Activated T-helper 17 cell treated with anti-CD3 and anti-CD28 coated beads, Interleukin-2, amount 50 U/mL, for 72 hours (primary cell): Measurements from ENCODE around the gene SLC22A4. TPM values are rescaled to one million over a fixed set of nuclear protein-coding genes. Genes with fewer than 3 reads are reported as not detected.
A peak's percentile ranks its signal among the peaks of the same experiment; 100 is the strongest.

Experiments
- ATAC-seq: fragments of 150-1000 bp; cut with Tn5 transposase; replicated peaks from 2 replicates; pipeline ENCODE4 v1.10.0; 2021; ENCODE audit warnings: mild to moderate bottlenecking, moderate library complexity
- H3K27ac Mint-ChIP-seq: one replicate; pipeline ENCODE4 v1.8.0; 2022; ENCODE audit warnings: mixed read lengths
- H3K27me3 Mint-ChIP-seq: one replicate; pipeline ENCODE4 v1.8.0; 2022; ENCODE audit warnings: mixed read lengths
- H3K36me3 Mint-ChIP-seq: one replicate; pipeline ENCODE4 v1.8.0; 2022; ENCODE audit warnings: low read depth, mild to moderate bottlenecking, mixed read lengths
- H3K4me1 Mint-ChIP-seq: one replicate; pipeline ENCODE4 v1.8.0; 2022; ENCODE audit warnings: mixed read lengths
- H3K4me3 Mint-ChIP-seq: one replicate; pipeline ENCODE4 v1.8.0; 2022; ENCODE audit warnings: mild to moderate bottlenecking, mixed read lengths
- H3K9me3 Mint-ChIP-seq: one replicate; pipeline ENCODE4 v1.8.0; 2022; ENCODE audit warnings: mixed read lengths
- total RNA-seq, 2 donors: library from RNA; stranded (reverse); gene quantifications; one replicate each; pipeline ENCODE4 v1.2.3, GENCODE V29; 2022

Gene SLC22A4
- total RNA-seq, result under 1 TPM; 0.58 to 0.93 TPM

DNA sequence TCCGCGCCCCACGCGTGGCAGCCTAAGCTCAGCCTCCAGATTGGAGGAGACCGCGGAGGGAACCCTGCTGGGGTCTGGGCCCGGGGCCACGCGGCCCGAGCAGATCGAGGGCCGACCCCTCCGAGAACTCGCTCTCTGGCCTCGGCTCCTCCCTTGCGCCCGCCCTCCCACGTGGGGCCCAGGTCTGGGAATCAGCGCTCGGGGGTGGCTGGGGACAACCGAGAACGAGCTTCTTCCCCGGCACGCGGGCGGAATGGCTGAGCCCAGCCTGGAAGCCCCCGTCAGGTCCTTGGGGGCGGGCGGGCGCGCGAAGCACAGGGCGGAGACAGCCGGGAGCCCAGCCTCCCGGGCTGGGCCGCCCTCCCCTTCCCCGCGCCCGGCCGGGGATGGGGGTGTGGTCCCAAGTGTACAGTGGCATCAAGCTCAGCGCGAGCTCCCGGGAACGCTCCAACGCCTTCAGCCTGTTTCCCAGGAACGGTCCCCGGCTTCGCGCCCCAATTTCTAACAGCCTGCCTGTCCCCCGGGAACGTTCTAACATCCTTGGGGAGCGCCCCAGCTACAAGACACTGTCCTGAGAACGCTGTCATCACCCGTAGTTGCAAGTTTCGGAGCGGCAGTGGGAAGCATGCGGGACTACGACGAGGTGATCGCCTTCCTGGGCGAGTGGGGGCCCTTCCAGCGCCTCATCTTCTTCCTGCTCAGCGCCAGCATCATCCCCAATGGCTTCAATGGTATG is at the start of gene SLC22A4:
SLC22A4 (plus strand) TSS at position 403 of the 736 bp plus-strand sequence; CDS start at position 626, 223 bp downstream.
- ATAC-seq, result peak; percentile 74
- Mint-ChIP-seq H3K9me3 (no peaks in the 10 kb centered on the region), H3K36me3 (no peaks in the 10 kb centered on the region), H3K4me1 (peaks cover 13% of the 10 kb centered on the region), H3K27me3 (peaks cover 1% of the 10 kb centered on the region), H3K4me3 (peak within 1 kb of the TSS; percentile 94), H3K27ac (peak within 1 kb of the TSS; percentile 87)

- ATAC-seq, result no peak
- Mint-ChIP-seq H3K4me3 (no peak overlapping the region), H3K36me3 (no peaks in the 10 kb centered on the region), H3K27me3 (peaks cover 10% of the 10 kb centered on the region), H3K4me1 (no peaks in the 10 kb centered on the region), H3K9me3 (peaks cover 12% of the 10 kb centered on the region), H3K27ac (no peak overlapping the region)
Measured at GRCh38 chr5:132245593-132245992, 48.6 kb upstream of the SLC22A4 start.

DNA sequence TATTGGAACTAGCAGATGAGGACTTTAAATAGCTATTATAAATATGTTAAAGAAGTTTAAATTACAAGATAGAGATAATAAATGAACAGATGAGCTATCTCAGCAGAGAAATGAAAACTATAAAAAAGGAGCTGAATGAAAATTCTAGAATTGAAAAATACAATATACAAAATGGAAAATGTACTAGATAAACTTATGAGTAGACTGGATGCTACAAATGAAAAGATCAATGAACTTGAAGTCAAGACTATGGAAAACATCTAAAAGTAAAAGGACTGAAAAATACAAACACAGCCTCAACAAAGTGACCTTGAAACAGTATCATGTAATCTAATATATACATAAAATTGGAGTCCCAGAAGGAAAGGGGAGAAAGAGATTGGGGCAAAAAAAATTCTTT is 47.4 kb upstream of the SLC22A4 start:
- ATAC-seq, result no peak
- Mint-ChIP-seq H3K36me3 (no peaks in the 10 kb centered on the region), H3K4me3 (no peak overlapping the region), H3K27me3 (peaks cover 10% of the 10 kb centered on the region), H3K27ac (no peak overlapping the region), H3K9me3 (peaks cover 12% of the 10 kb centered on the region), H3K4me1 (no peaks in the 10 kb centered on the region)

GRCh38 chr5:132250547-132250946 is 43.6 kb upstream of the SLC22A4 start:
- no peaks in the 10 kb centered on the region for H3K36me3 Mint-ChIP-seq
- no peak overlapping the region for H3K4me3 Mint-ChIP-seq
- H3K27me3 Mint-ChIP-seq, result no peaks in the 10 kb centered on the region
- no peaks in the 10 kb centered on the region for H3K4me1 Mint-ChIP-seq
- H3K9me3 Mint-ChIP-seq, result no peaks in the 10 kb centered on the region
- no peak for ATAC-seq
- no peak overlapping the region for H3K27ac Mint-ChIP-seq

DNA sequence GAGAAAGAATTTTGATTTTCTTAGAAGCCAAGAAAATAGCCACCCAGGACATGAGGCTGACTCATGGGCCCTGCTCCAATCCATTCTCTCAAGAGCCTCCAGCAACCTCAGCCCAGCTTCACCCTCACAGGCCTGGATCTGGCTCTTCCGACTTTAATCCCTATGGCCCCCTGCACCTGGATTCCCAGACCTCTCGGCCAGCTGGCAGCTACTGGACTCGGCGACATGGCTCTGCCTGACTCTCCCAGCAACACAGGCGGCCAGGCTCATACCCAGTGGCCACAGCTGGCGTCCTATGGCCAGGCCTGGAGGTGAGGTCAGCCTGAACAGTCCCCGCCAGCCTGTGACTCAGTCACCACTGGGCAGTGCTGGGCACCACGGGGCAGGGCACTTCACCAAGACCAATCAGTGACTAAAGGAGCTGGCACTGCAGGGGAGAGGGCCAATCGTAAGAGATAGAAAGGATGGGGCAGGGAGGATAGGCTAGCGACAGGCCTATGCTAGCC is 42.9 kb upstream of the SLC22A4 start:
- Mint-ChIP-seq H3K36me3 (no peaks in the 10 kb centered on the region), H3K27me3 (peaks cover 2% of the 10 kb centered on the region), H3K4me3 (no peak overlapping the region), H3K27ac (no peak overlapping the region), H3K4me1 (no peaks in the 10 kb centered on the region), H3K9me3 (no peaks in the 10 kb centered on the region)
- ATAC-seq, result no peak

DNA sequence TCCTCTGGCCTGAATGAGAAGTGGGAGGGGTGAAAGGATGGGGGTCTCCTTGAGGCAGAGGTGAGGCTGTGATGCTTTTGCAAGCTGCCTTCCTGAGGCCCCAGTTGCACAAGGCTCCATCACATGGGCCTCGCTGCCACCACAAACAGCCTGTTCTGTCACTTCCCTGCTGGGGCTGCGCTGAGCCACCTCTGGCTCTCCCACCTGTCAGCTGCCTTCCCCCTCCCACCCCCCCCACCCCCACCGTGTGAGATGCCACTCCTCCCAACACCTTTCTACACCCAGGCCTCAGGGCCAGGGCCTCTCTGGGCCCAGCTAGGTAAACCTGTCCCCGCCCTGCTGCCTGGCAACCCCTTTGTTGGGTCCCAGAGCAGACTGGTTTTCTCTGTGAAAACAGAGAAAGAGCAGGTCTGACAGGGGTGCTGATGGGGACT is 41.2 kb upstream of the SLC22A4 start:
- no peak for ATAC-seq
- H3K4me3 Mint-ChIP-seq, result no peak overlapping the region
- no peak overlapping the region for H3K27ac Mint-ChIP-seq
- peaks cover 7% of the 10 kb centered on the region for H3K27me3 Mint-ChIP-seq
- no peaks in the 10 kb centered on the region for H3K36me3 Mint-ChIP-seq
- H3K4me1 Mint-ChIP-seq, result no peaks in the 10 kb centered on the region
- H3K9me3 Mint-ChIP-seq, result no peaks in the 10 kb centered on the region

GRCh38 chr5:132253452-132254320 is 40.5 kb upstream of the SLC22A4 start:
- no peaks in the 10 kb centered on the region for H3K4me1 Mint-ChIP-seq
- no peak overlapping the region for H3K4me3 Mint-ChIP-seq
- no peaks in the 10 kb centered on the region for H3K9me3 Mint-ChIP-seq
- peaks cover 7% of the 10 kb centered on the region for H3K27me3 Mint-ChIP-seq
- no peak for ATAC-seq
- no peaks in the 10 kb centered on the region for H3K36me3 Mint-ChIP-seq
- no peak overlapping the region for H3K27ac Mint-ChIP-seq

GRCh38 chr5:132254321-132254977 is 39.7 kb upstream of the SLC22A4 start:
- no peak for ATAC-seq
- Mint-ChIP-seq H3K27me3 (peaks cover 7% of the 10 kb centered on the region), H3K27ac (no peak overlapping the region), H3K4me3 (no peak overlapping the region), H3K4me1 (no peaks in the 10 kb centered on the region), H3K36me3 (no peaks in the 10 kb centered on the region), H3K9me3 (no peaks in the 10 kb centered on the region)

- peaks cover 10% of the 10 kb centered on the region for H3K4me1 Mint-ChIP-seq
- no peak for ATAC-seq
- H3K36me3 Mint-ChIP-seq, result no peaks in the 10 kb centered on the region
- H3K27ac Mint-ChIP-seq, result no peak overlapping the region
- peaks cover 7% of the 10 kb centered on the region for H3K27me3 Mint-ChIP-seq
- no peaks in the 10 kb centered on the region for H3K9me3 Mint-ChIP-seq
- no peak overlapping the region for H3K4me3 Mint-ChIP-seq
Measured at GRCh38 chr5:132256086-132256782, 38.0 kb upstream of the SLC22A4 start.

GRCh38 chr5:132256783-132257130 is 37.4 kb upstream of the SLC22A4 start:
- peaks cover 7% of the 10 kb centered on the region for H3K27me3 Mint-ChIP-seq
- H3K27ac Mint-ChIP-seq, result no peak overlapping the region
- H3K4me3 Mint-ChIP-seq, result no peak overlapping the region

DNA sequence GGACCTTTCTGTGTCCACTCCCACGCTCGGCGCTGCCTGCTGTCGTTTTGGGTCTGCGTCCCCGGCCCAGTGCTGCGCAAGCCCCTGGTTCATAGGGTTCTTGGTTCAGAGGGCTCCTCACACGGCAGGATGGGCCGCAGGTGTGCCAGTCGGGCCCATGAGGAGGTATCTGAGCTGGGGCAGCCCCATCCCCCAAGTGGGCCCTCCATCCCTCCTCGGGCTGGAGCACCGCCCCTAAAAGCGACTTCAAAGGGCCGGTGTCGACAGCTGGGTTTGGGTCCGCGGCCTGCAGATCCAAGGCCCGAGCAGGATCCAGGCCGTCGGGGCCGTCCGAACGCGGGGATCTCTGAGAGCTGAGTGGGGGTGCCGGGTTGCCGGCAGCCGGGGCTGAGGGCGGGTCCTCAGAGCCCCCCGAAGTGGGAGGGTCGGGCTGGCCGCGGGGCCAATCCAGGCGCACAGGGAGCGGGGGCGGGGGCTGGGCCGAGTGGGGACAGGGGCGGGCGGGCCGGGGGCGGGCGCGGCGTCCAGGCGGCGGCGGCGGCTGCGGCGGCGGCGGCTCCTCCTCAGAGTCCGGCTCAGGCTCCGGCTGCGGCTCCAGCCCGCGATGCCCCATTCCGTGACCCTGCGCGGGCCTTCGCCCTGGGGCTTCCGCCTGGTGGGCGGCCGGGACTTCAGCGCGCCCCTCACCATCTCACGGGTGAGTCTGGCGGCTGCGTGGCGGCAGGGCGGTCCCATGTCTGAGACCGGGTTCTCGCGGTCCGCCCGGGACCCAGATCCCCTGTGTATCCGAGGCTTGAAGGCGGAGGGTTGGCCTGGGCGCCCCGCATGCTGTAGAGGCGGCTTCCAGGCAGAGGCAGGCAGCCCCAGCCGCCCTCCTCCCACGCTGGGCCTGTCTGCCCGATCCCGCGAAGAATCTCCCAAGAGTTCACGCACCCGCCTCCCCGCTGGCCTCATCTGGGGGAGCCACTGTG is 36.8 kb upstream of the SLC22A4 start, which contains the start of gene PDLIM4:
PDLIM4 (plus strand) TSS at position 566 of the 971 bp plus-strand sequence; CDS start at position 605, 39 bp downstream.
- H3K9me3 Mint-ChIP-seq, result no peaks in the 10 kb centered on the region
- ATAC-seq, result no peak
- peaks cover 10% of the 10 kb centered on the region for H3K4me1 Mint-ChIP-seq
- peaks cover 7% of the 10 kb centered on the region for H3K27me3 Mint-ChIP-seq
- H3K4me3 Mint-ChIP-seq, result no peak within 1 kb of the TSS
- no peak within 1 kb of the TSS for H3K27ac Mint-ChIP-seq
- no peaks in the 10 kb centered on the region for H3K36me3 Mint-ChIP-seq

More at GRCh38 chr5:132256783-132257130, 37.4 kb upstream of the SLC22A4 start:
- H3K36me3 Mint-ChIP-seq, result no peaks in the 10 kb centered on the region
- no peaks in the 10 kb centered on the region for H3K9me3 Mint-ChIP-seq
- peaks cover 10% of the 10 kb centered on the region for H3K4me1 Mint-ChIP-seq
- ATAC-seq, result no peak

DNA sequence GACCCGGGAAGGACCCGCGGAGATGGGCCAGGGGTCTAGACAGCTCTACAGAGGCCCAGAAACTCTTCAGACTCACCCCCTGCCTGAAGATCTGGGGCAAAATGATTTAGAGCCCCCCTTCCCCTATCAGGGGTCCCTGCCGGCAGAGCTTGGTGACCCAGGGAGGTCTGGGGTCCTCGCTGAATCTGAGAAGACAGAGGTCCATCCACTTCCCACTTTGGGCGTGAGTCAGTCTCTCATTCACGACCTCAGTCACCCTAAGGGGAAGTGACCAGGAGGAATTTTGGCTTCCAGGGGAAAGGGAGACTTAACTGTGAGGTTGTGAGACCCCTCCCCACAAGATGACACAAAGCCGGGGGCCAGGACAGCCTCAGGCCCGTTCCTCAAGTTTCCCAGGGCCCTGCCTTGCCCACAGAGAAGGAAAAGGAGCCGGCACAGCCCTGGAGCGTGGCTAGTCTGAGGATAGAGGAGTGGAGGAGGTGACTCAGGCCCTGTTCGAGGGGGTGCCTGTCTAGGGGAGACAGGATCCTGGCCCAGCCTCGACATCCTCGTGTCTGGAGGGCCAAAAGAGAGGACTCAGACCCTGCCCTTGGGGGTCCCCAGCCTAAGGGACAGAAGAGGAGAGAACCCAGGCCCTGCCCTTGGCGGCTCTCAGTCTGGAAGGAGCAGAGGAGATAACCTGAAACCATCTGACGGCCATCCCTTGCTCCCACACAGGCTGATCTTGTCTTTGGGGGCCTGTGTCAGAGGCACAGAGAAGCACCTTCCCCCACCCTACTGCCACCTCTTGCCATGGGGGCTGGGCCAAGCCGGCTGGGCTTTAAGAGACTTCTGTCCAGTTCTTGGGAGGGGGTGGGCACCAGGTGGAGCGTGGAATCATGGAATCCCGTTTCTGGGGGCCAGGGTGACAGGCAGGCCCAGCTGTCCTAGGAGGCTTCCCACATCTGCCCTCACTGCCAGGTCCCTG is 35.8 kb upstream of the SLC22A4 start:
- Mint-ChIP-seq H3K27ac (no peak overlapping the region), H3K4me1 (peaks cover 10% of the 10 kb centered on the region), H3K4me3 (no peak overlapping the region), H3K9me3 (no peaks in the 10 kb centered on the region), H3K27me3 (peaks cover 7% of the 10 kb centered on the region), H3K36me3 (no peaks in the 10 kb centered on the region)
- ATAC-seq, result no peak
